ENCODE data around the gene IRF2.

DNA sequence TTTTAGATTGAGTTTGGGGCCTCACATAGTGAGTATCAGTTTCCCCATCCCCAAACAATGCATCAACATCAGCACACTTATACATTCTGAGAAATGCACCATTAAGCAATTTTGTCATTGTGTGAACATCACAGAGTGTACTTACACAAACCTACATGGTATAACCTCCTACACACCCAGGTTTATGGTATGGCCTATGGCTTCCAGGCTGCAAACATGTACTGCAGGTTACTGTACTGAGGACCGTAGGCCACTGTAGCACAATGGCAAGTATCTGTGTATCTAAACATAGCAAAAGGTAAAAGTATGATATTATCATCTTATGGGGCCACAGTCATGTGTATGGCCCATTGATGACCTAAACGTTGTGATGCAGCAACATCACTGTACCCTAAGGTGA is 7.7 kb downstream of the IRF2 start:
- TF ChIP-seq, protein P1, sequence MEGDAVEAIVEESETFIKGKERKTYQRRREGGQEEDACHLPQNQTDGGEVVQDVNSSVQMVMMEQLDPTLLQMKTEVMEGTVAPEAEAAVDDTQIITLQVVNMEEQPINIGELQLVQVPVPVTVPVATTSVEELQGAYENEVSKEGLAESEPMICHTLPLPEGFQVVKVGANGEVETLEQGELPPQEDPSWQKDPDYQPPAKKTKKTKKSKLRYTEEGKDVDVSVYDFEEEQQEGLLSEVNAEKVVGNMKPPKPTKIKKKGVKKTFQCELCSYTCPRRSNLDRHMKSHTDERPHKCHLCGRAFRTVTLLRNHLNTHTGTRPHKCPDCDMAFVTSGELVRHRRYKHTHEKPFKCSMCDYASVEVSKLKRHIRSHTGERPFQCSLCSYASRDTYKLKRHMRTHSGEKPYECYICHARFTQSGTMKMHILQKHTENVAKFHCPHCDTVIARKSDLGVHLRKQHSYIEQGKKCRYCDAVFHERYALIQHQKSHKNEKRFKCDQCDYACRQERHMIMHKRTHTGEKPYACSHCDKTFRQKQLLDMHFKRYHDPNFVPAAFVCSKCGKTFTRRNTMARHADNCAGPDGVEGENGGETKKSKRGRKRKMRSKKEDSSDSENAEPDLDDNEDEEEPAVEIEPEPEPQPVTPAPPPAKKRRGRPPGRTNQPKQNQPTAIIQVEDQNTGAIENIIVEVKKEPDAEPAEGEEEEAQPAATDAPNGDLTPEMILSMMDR (IDR thresholded peaks at IDR 0.05): no peak
- no peak for TF ChIP-seq ZFX (IDR thresholded peaks at IDR 0.05; ENCODE audit: borderline replicate concordance)

All from 22Rv1 (cell line).